ENCODE results near the gene KIAA0586.
"Not testable (repeated sequence)": the region's sequence is repeated elsewhere in the genome, so short reads cannot be mapped to it uniquely, and the experiment has no call there.

Gene KIAA0586

DNA sequence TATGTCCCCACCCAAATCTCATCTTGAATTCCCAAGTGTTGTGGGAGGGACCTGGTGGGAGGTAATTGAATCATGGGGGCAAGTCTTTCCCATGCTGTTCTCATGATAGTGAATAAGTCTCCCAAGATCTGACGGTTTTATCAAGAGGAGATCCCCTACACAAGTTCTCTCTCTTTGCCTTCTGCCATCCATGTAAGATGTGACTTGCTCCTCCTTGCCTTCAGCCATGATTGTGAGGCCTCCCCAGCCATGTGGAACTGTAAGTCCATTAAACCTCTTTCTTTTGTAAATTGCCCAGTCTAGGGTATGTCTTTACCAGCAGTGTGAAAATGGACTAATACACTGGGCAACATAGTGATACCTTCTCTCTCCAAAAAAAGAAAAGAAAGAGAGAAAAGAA, 10.6 kb upstream of the KIAA0586 start:
- not testable (repeated sequence) for H3K4me3 ChIP-seq (ENCODE audit: low read depth, low read length); H3K27me3 ChIP-seq (ENCODE audit: control insufficient read depth, insufficient read depth, low read length); H3K9me3 ChIP-seq (ENCODE audit: control insufficient read depth, insufficient read depth, low read length); H3K4me1 ChIP-seq (ENCODE audit: control insufficient read depth, insufficient read depth, low read length); H3K36me3 ChIP-seq (ENCODE audit: control insufficient read depth, insufficient read depth, low read length); H3K9ac ChIP-seq (ENCODE audit: low read depth, low read length)

- peaks cover 3% of the 10 kb centered on the region for H3K36me3 ChIP-seq (ENCODE audit: control insufficient read depth, insufficient read depth, low read length)
- peak overlapping the region; percentile 77 for H3K9ac ChIP-seq (ENCODE audit: low read depth, low read length)
- no peaks in the 10 kb centered on the region for H3K27me3 ChIP-seq (ENCODE audit: control insufficient read depth, insufficient read depth, low read length)
- H3K4me3 ChIP-seq (ENCODE audit: low read depth, low read length): peak overlapping the region; percentile 87
- H3K4me1 ChIP-seq (ENCODE audit: control insufficient read depth, insufficient read depth, low read length): no peaks in the 10 kb centered on the region
- H3K9me3 ChIP-seq (ENCODE audit: control insufficient read depth, insufficient read depth, low read length): no peaks in the 10 kb centered on the region
Measured at GRCh38 chr14:58426670-58427280, 744 bp upstream of the KIAA0586 start.

DNA sequence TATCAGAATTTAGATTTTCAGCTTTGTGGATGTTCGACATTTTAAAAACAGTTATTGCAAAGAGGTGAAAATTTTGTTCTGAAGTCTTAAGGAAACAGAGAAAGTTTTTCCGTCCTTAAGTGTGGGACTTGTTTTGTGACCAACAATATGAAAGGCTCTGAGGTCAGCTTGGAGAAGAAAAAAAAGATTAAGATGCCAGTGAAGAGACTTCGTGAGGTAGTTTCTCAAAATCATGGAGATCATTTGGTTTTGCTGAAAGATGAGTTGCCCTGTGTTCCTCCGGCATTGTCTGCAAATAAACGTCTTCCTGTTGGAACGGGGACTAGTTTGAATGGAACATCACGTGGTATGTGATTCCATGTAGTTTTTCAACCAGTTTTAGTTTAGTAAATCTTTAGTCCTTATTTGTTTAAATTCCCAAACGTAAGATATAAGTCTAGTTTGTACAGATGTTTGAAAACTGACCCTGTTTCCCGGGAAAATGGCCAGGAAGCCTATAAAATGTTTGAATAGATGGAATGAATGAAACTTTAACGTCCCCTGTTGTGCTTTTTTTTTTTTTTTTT, 682 bp downstream of the KIAA0586 start:
- no peaks in the 10 kb centered on the region for H3K27me3 ChIP-seq (ENCODE audit: control insufficient read depth, insufficient read depth, low read length)
- no peaks in the 10 kb centered on the region for H3K4me1 ChIP-seq (ENCODE audit: control insufficient read depth, insufficient read depth, low read length)
- H3K9me3 ChIP-seq (ENCODE audit: control insufficient read depth, insufficient read depth, low read length): no peaks in the 10 kb centered on the region
- H3K4me3 ChIP-seq (ENCODE audit: low read depth, low read length): peak overlapping the region; percentile 87
- no peak overlapping the region for H3K9ac ChIP-seq (ENCODE audit: low read depth, low read length)
- peaks cover 3% of the 10 kb centered on the region for H3K36me3 ChIP-seq (ENCODE audit: control insufficient read depth, insufficient read depth, low read length)

DNA sequence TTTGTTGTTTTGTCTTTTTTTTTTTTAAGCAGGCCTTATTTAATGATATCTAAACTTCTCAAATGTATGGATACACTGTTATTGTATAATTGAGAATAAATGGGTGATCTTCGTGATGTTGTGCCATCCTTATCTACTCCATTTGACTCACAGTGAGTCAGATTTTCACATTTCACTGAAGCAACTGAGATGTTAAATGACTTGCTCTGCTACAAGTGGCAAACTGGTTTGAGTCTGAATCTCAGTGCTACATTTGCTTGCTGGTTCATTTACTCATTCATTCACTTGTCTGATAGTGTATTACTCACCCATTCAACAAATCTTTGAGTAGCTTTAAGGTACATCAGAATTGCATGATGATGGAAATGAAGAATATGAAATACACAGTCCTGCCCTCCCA, 2.6 kb downstream of the KIAA0586 start:
- no peaks in the 10 kb centered on the region for H3K9me3 ChIP-seq (ENCODE audit: control insufficient read depth, insufficient read depth, low read length)
- H3K4me3 ChIP-seq (ENCODE audit: low read depth, low read length): no peak overlapping the region
- no peaks in the 10 kb centered on the region for H3K27me3 ChIP-seq (ENCODE audit: control insufficient read depth, insufficient read depth, low read length)
- peaks cover 2% of the 10 kb centered on the region for H3K36me3 ChIP-seq (ENCODE audit: control insufficient read depth, insufficient read depth, low read length)
- no peaks in the 10 kb centered on the region for H3K4me1 ChIP-seq (ENCODE audit: control insufficient read depth, insufficient read depth, low read length)
- no peak overlapping the region for H3K9ac ChIP-seq (ENCODE audit: low read depth, low read length)

DNA sequence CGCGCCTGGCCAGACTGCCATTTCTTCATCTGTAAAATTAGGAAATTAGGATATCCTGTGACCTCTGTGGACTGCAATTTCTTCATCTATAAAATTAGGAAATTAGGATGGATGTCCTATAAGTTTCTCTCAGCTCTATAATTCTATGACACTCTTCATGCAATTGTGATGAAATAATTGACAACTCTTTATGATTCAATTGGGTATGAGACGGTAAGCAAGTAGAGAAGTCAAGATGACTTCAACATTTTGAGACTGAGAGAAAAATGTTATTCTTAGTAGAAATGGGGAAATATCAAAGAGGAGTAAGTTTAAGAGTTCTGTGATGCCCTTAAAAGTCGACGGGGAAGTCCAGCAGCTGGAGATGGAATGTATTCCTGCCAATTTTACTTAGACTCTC, 12.0 kb downstream of the KIAA0586 start:
- no peaks in the 10 kb centered on the region for H3K4me1 ChIP-seq (ENCODE audit: control insufficient read depth, insufficient read depth, low read length)
- no peaks in the 10 kb centered on the region for H3K27me3 ChIP-seq (ENCODE audit: control insufficient read depth, insufficient read depth, low read length)
- no peak overlapping the region for H3K9ac ChIP-seq (ENCODE audit: low read depth, low read length)
- no peaks in the 10 kb centered on the region for H3K9me3 ChIP-seq (ENCODE audit: control insufficient read depth, insufficient read depth, low read length)
- peaks cover 2% of the 10 kb centered on the region for H3K36me3 ChIP-seq (ENCODE audit: control insufficient read depth, insufficient read depth, low read length)
- H3K4me3 ChIP-seq (ENCODE audit: low read depth, low read length): no peak overlapping the region

- H3K4me1 ChIP-seq (ENCODE audit: control insufficient read depth, insufficient read depth, low read length): no peaks in the 10 kb centered on the region
- no peaks in the 10 kb centered on the region for H3K9me3 ChIP-seq (ENCODE audit: control insufficient read depth, insufficient read depth, low read length)
- no peak overlapping the region for H3K9ac ChIP-seq (ENCODE audit: low read depth, low read length)
- no peak overlapping the region for H3K4me3 ChIP-seq (ENCODE audit: low read depth, low read length)
- no peaks in the 10 kb centered on the region for H3K36me3 ChIP-seq (ENCODE audit: control insufficient read depth, insufficient read depth, low read length)
- no peaks in the 10 kb centered on the region for H3K27me3 ChIP-seq (ENCODE audit: control insufficient read depth, insufficient read depth, low read length)
Measured at GRCh38 chr14:58444627-58445026, 17.1 kb downstream of the KIAA0586 start.

- Histone ChIP-seq H3K27me3 (ENCODE audit: control insufficient read depth, insufficient read depth, low read length) (no peaks in the 10 kb centered on the region), H3K4me3 (ENCODE audit: low read depth, low read length) (no peak overlapping the region), H3K9ac (ENCODE audit: low read depth, low read length) (no peak overlapping the region), H3K4me1 (ENCODE audit: control insufficient read depth, insufficient read depth, low read length) (no peaks in the 10 kb centered on the region), H3K36me3 (ENCODE audit: control insufficient read depth, insufficient read depth, low read length) (peaks cover 3% of the 10 kb centered on the region), H3K9me3 (ENCODE audit: control insufficient read depth, insufficient read depth, low read length) (no peaks in the 10 kb centered on the region)
Measured at GRCh38 chr14:58455593-58456265, 28.2 kb downstream of the KIAA0586 start.

- Histone ChIP-seq H3K9me3 (ENCODE audit: control insufficient read depth, insufficient read depth, low read length) (no peaks in the 10 kb centered on the region), H3K4me3 (ENCODE audit: low read depth, low read length) (no peak overlapping the region), H3K4me1 (ENCODE audit: control insufficient read depth, insufficient read depth, low read length) (no peaks in the 10 kb centered on the region), H3K36me3 (ENCODE audit: control insufficient read depth, insufficient read depth, low read length) (peaks cover 3% of the 10 kb centered on the region), H3K27me3 (ENCODE audit: control insufficient read depth, insufficient read depth, low read length) (no peaks in the 10 kb centered on the region), H3K9ac (ENCODE audit: low read depth, low read length) (no peak overlapping the region)
Measured at GRCh38 chr14:58460772-58461171, 33.3 kb downstream of the KIAA0586 start.

- Histone ChIP-seq H3K4me3 (ENCODE audit: low read depth, low read length) (no peak overlapping the region), H3K36me3 (ENCODE audit: control insufficient read depth, insufficient read depth, low read length) (no peaks in the 10 kb centered on the region)
Measured at GRCh38 chr14:58463147-58463546, 35.6 kb downstream of the KIAA0586 start.

DNA sequence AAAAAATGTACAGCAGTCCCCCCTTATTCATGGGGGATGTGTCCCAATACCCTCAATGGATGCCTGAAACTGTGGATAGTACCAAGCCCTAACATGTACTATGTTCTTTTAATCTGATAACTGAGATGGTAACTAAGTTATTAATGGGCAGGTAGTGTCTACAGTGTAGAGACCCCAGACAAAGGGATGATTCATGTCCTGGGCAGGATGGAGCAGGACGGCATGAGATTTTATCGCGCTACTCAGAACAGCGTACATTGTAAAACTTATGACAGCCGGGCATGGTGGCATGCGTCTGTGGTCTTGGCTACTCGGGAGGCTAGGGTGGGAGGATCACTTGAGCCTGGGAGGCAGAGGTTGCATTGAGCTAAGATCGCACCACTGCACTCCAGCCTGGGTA, 37.1 kb downstream of the KIAA0586 start:
- peaks cover 6% of the 10 kb centered on the region for H3K36me3 ChIP-seq (ENCODE audit: control insufficient read depth, insufficient read depth, low read length)
- no peak overlapping the region for H3K4me3 ChIP-seq (ENCODE audit: low read depth, low read length)
- no peaks in the 10 kb centered on the region for H3K27me3 ChIP-seq (ENCODE audit: control insufficient read depth, insufficient read depth, low read length)
- H3K4me1 ChIP-seq (ENCODE audit: control insufficient read depth, insufficient read depth, low read length): no peaks in the 10 kb centered on the region
- no peak overlapping the region for H3K9ac ChIP-seq (ENCODE audit: low read depth, low read length)
- no peaks in the 10 kb centered on the region for H3K9me3 ChIP-seq (ENCODE audit: control insufficient read depth, insufficient read depth, low read length)

More at GRCh38 chr14:58463147-58463546, 35.6 kb downstream of the KIAA0586 start:
- H3K9me3 ChIP-seq (ENCODE audit: control insufficient read depth, insufficient read depth, low read length): no peaks in the 10 kb centered on the region
- no peaks in the 10 kb centered on the region for H3K27me3 ChIP-seq (ENCODE audit: control insufficient read depth, insufficient read depth, low read length)
- H3K9ac ChIP-seq (ENCODE audit: low read depth, low read length): no peak overlapping the region
- H3K4me1 ChIP-seq (ENCODE audit: control insufficient read depth, insufficient read depth, low read length): no peaks in the 10 kb centered on the region

- no peak overlapping the region for H3K9ac ChIP-seq (ENCODE audit: low read depth, low read length)
- H3K36me3 ChIP-seq (ENCODE audit: control insufficient read depth, insufficient read depth, low read length): peaks cover 6% of the 10 kb centered on the region
- H3K27me3 ChIP-seq (ENCODE audit: control insufficient read depth, insufficient read depth, low read length): no peaks in the 10 kb centered on the region
- no peaks in the 10 kb centered on the region for H3K4me1 ChIP-seq (ENCODE audit: control insufficient read depth, insufficient read depth, low read length)
- H3K4me3 ChIP-seq (ENCODE audit: low read depth, low read length): no peak overlapping the region
- no peaks in the 10 kb centered on the region for H3K9me3 ChIP-seq (ENCODE audit: control insufficient read depth, insufficient read depth, low read length)
Measured at GRCh38 chr14:58465421-58465820, 37.9 kb downstream of the KIAA0586 start.

- H3K9me3 ChIP-seq (ENCODE audit: control insufficient read depth, insufficient read depth, low read length): no peaks in the 10 kb centered on the region
- no peaks in the 10 kb centered on the region for H3K27me3 ChIP-seq (ENCODE audit: control insufficient read depth, insufficient read depth, low read length)
- no peak overlapping the region for H3K4me3 ChIP-seq (ENCODE audit: low read depth, low read length)
- H3K9ac ChIP-seq (ENCODE audit: low read depth, low read length): no peak overlapping the region
- H3K4me1 ChIP-seq (ENCODE audit: control insufficient read depth, insufficient read depth, low read length): no peaks in the 10 kb centered on the region
- H3K36me3 ChIP-seq (ENCODE audit: control insufficient read depth, insufficient read depth, low read length): peaks cover 6% of the 10 kb centered on the region
Measured at GRCh38 chr14:58466459-58466858, 38.9 kb downstream of the KIAA0586 start.

Data from iPS-15b (cell line).